Measurements from ENCODE around the gene LMF1. TPM values are rescaled to one million over a fixed set of nuclear protein-coding genes. Genes with fewer than 3 reads are reported as not detected.

Gene LMF1
- total RNA-seq, 1 experiment from 2014 or later: 12.8 TPM

- Histone ChIP-seq H3K9me3 (ENCODE audit: control insufficient read depth in 1 of 2, insufficient read depth in 1 of 2, low read depth in 1 of 2, low read length in 2 of 2) (no peaks in the 10 kb centered on the region), H3K36me3 (ENCODE audit: control insufficient read depth in 1 of 2, insufficient read depth in 2 of 2, low read length in 2 of 2) (no peaks in the 10 kb centered on the region), H3K4me3 (replicated peaks in 1 of 2; ENCODE audit: low read depth in 1 of 2, low read length in 2 of 2) (no peak overlapping the region), H3K9me2 (ENCODE audit: insufficient read depth) (no peaks in the 10 kb centered on the region), H3K9ac (ENCODE audit: low read length) (no peak overlapping the region), H4K20me1 (ENCODE audit: insufficient read depth) (no peaks in the 10 kb centered on the region), H3K27ac (ENCODE audit: low read depth, low read length) (no peak overlapping the region), H3K4me2 (ENCODE audit: low read length) (no peak overlapping the region), H3K27me3 (ENCODE audit: insufficient read depth, low read length) (no peaks in the 10 kb centered on the region), H2AFZ (ENCODE audit: low read depth, low read length, poor library complexity, severe bottlenecking) (no peak overlapping the region), H3K4me1 (ENCODE audit: control insufficient read depth in 1 of 2, insufficient read depth in 2 of 2, low read length in 2 of 2) (no peaks in the 10 kb centered on the region), H3K79me2 (ENCODE audit: insufficient read depth, low read length) (no peaks in the 10 kb centered on the region)
- ChIA-PET CTCF (no interaction called here), POLR2A (no interaction called here), RAD21 (ENCODE audit: low non-redundant PET in 1 of 2, low total read pairs in 2 of 2, uncharacterized antibody in 2 of 2, unreplicated experiment in 2 of 2) (no interaction called here)
- no peak for ATAC-seq
- no peak for DNase-seq (ENCODE audit: low read depth, low spot score)
- BruUV-seq (replicated peaks): no TSS peak
- intact Hi-C loops (cut with micrococcal nuclease): no loop called here
- TF ChIP-seq SIN3A (IDR thresholded peaks at IDR 0.05; ENCODE audit: low read depth): no peak
- no peak for TF ChIP-seq EZH2 (IDR thresholded peaks at IDR 0.05)
- no peak for TF ChIP-seq SP1 (IDR thresholded peaks at IDR 0.05; ENCODE audit: low read depth)
- no peak for TF ChIP-seq YY1 (IDR thresholded peaks at IDR 0.05; ENCODE audit: extremely low read depth, insufficient replicate concordance, low read depth, low read length)
- no peak for TF ChIP-seq ZFX (IDR thresholded peaks at IDR 0.05)
- no peak for TF ChIP-seq CTCF (IDR thresholded peaks at IDR 0.05 in 2 of 3, conservative IDR thresholded peaks at IDR 0.05 in 1 of 3; ENCODE audit: borderline replicate concordance in 1 of 3, insufficient read depth in 1 of 3, low read depth in 2 of 3, low read length in 2 of 3)
- TF ChIP-seq POLR2AphosphoS5 (IDR thresholded peaks at IDR 0.05; ENCODE audit: low read depth, low read length): no peak
- TF ChIP-seq ZNF274 (IDR thresholded peaks at IDR 0.05; ENCODE audit: low read depth, low read length): no peak
Observed at GRCh38 chr16:869823-870641, 100.8 kb downstream of the LMF1 start.

All from HCT116 (cell line).